ENCODE results near the gene GPT2.

Gene GPT2, protein sequence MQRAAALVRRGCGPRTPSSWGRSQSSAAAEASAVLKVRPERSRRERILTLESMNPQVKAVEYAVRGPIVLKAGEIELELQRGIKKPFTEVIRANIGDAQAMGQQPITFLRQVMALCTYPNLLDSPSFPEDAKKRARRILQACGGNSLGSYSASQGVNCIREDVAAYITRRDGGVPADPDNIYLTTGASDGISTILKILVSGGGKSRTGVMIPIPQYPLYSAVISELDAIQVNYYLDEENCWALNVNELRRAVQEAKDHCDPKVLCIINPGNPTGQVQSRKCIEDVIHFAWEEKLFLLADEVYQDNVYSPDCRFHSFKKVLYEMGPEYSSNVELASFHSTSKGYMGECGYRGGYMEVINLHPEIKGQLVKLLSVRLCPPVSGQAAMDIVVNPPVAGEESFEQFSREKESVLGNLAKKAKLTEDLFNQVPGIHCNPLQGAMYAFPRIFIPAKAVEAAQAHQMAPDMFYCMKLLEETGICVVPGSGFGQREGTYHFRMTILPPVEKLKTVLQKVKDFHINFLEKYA

DNA sequence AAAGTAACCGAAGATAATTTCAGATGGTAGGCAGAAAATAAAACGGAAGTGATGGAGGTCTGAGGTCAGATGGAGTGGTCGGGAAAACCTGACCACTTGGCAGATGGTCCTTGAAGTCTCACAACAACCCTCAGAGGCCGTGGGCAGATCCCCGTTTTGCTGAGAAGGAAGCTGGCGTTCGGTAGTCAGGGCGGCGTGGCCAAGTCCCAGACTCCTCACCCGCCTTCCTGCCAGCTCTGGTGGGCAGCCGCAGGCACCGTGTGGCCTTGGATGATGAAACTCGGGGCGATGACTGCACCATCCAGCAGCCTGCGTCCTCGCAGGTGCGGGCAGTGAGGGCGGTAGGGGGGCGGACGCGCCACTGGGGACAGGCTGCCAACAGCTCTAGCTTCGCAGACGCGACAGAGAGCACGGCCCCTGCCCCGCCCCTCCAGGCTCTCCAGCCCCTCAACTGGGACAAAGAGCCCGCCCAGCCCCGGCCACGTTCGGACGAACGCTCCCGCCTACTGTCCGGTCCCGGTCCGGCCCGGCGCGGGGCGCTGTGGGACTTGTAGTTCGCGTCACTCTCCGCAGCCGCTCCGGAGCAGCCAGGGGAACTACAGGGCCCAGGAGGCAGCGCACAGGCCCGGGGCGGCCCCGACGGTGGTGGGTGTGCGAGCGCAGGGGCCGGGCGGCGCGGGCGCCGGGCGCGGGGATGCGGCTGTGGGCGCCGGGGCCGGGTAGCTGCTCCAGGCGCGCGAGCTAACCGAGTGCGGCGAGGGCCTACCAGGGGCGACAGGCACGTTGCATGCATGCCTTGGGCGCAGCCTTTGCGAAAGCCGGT lies at the start of gene GPT2:
GPT2 (plus strand) TSS at position 673 of the 823 bp plus-strand sequence. CDS start 354 bp downstream, outside the sequence.
- H3K36me3 ChIP-seq: peaks cover 11% of the 10 kb centered on the region
- H3K9me3 ChIP-seq (ENCODE audit: severe bottlenecking): no peaks in the 10 kb centered on the region
- peak within 1 kb of the TSS; percentile 78 for H3K4me3 ChIP-seq (ENCODE audit: low read depth, low read length)
- H3K27ac ChIP-seq: peak within 1 kb of the TSS; percentile 80
- peak; percentile 99 for DNase-seq
- TF ChIP-seq, protein P1, sequence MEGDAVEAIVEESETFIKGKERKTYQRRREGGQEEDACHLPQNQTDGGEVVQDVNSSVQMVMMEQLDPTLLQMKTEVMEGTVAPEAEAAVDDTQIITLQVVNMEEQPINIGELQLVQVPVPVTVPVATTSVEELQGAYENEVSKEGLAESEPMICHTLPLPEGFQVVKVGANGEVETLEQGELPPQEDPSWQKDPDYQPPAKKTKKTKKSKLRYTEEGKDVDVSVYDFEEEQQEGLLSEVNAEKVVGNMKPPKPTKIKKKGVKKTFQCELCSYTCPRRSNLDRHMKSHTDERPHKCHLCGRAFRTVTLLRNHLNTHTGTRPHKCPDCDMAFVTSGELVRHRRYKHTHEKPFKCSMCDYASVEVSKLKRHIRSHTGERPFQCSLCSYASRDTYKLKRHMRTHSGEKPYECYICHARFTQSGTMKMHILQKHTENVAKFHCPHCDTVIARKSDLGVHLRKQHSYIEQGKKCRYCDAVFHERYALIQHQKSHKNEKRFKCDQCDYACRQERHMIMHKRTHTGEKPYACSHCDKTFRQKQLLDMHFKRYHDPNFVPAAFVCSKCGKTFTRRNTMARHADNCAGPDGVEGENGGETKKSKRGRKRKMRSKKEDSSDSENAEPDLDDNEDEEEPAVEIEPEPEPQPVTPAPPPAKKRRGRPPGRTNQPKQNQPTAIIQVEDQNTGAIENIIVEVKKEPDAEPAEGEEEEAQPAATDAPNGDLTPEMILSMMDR (IDR thresholded peaks at IDR 0.05; ENCODE audit: low read depth, low read length): no peak
- H3K27me3 ChIP-seq (ENCODE audit: insufficient read depth, low read depth, severe bottlenecking): no peaks in the 10 kb centered on the region

DNA sequence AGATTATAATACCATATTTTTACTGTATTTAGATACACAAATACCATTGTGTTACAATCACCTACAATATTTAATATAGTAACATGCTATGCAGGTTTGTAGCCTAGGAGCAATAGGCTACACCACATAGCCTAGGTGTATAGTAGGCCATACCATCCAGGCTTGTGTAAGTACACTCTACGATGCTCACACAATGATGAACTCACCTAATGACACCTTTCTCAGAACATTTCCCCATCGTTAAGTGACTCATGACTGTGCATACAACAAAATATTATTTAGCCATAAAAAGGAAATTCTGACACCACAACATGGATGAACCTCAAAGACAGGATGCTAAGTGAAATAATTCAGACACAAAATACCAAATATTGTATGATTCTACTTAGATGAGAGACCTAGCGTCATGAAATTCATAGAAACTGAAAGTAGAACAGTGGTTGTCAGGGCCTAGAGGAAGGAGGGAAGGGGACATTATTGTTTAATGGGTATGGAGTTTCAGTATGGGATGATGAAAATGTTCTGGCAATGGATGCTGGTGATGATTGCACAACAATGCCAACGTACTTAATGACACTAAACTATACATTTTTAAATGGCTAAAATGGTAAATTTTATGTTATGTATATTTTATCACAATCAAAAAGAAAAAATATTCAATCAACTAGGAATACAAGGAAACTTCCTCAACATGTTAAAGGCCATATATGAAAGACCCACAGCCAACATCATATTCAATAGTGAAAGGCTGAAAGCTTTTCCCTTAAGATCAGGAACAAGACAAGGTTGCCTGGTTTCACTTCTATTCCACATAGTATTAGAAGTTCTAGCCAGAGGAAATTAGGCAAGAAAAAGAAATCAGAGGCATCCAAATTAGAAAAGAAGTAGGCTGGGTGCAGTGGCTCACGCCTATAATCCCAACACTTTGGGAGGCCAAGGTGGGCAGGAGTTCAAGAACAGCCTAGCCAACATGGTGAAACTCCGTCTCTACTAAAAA lies 47.3 kb upstream of the GPT2 start:
- Histone ChIP-seq H3K9me3 (ENCODE audit: severe bottlenecking) (no peaks in the 10 kb centered on the region), H3K27me3 (ENCODE audit: insufficient read depth, low read depth, severe bottlenecking) (no peaks in the 10 kb centered on the region), H3K27ac (no peak overlapping the region), H3K36me3 (no peaks in the 10 kb centered on the region), H3K4me3 (ENCODE audit: low read depth, low read length) (no peak overlapping the region)
- DNase-seq: no peak
- TF ChIP-seq, protein P1 (IDR thresholded peaks at IDR 0.05; ENCODE audit: low read depth, low read length): no peak

DNA sequence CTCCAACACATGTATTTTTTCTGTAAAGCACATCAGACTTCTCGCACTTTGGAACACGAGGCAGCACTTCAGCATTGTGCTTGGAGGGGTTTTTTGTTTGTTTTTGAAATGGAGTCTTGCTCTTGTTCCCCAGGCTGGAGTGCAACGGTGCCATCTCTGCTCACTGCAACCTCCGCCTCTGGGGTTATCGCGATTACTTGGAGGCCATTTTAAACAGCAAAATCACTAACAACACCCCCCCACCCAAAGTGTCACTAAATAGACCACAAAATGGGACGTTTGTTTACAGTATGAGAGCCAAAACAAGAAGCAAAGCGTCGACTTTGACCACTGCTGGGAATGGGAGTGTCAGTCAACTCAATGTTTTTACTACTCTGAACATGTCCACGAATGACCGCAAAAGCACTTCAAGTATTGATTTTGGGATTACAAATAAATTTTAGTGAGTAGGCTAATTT lies 44.1 kb upstream of the GPT2 start:
- Histone ChIP-seq H3K27me3 (ENCODE audit: insufficient read depth, low read depth, severe bottlenecking) (no peaks in the 10 kb centered on the region), H3K36me3 (no peaks in the 10 kb centered on the region), H3K9me3 (ENCODE audit: severe bottlenecking) (peaks cover 4% of the 10 kb centered on the region), H3K27ac (no peak overlapping the region), H3K4me3 (ENCODE audit: low read depth, low read length) (no peak overlapping the region)
- TF ChIP-seq, protein P1 (IDR thresholded peaks at IDR 0.05; ENCODE audit: low read depth, low read length): no peak
- DNase-seq: no peak

DNA sequence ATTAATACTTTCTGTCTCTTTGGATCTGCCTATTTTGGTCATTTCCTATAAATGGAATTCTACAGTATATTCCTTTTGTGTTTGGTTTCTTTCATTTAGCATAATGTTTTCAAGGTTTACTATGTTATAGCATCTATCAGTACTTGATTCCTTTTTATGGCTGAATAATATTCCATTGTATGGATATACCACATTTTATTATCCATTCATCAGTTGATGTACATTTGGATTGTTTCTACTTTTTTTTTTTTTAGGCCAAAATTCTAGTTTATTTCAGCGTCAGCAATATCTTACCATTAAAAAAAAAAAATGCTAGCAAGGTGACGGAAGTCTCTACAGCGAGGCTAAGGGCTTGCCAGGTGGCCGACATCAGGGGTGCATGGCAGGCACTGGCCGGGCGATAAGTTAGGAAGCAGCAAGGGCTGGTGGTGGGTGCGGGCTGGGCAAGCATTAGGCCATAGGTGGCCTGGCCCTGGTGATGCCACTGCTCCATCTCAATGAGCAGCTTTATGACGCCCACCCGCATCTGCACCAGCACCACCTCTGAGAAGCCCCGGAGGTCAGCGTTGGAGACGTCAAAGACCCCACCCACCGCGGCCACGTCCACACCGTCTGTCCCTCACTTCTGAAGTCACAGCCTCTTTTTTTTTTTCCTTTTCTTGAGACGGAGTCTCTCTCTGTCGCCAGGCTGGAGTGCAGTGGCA lies 41.8 kb upstream of the GPT2 start:
- Histone ChIP-seq H3K9me3 (ENCODE audit: severe bottlenecking) (peaks cover 4% of the 10 kb centered on the region), H3K27ac (no peak overlapping the region), H3K36me3 (no peaks in the 10 kb centered on the region), H3K27me3 (ENCODE audit: insufficient read depth, low read depth, severe bottlenecking) (no peaks in the 10 kb centered on the region), H3K4me3 (ENCODE audit: low read depth, low read length) (no peak overlapping the region)
- TF ChIP-seq, protein P1 (IDR thresholded peaks at IDR 0.05; ENCODE audit: low read depth, low read length): no peak
- no peak for DNase-seq
